Transverse colon (tissue), 4 donors: Measurements from ENCODE around the gene LRRTM2.

Experiments
- CTCF ChIP-seq, 5 experiments: fragments of 200-600 bp in 3 of 5; fragments of 450-650 bp in 2 of 5; sonication (generic) in 3 of 5; IDR thresholded peaks; 1 replicate in 2 of 5; 2 replicates in 3 of 5; pipeline ENCODE4 v1.5.1; 2016 to 2017; ENCODE audit warnings: antibody characterized with exemption in 5 of 5, inconsistent platforms in 3 of 5, mild to moderate bottlenecking in 2 of 5, moderate library complexity in 1 of 5
- POLR2AphosphoS5 ChIP-seq, 3 donors: sonication (generic); formaldehyde crosslinking; IDR thresholded peaks; one replicate each; pipeline ENCODE4 v1.6.1; 2016; ENCODE audit warnings: antibody characterized with exemption in 3 of 3

GRCh38 chr5:138890644-138891043, 15.5 kb upstream of the LRRTM2 start:
- TF ChIP-seq POLR2AphosphoS5 (IDR thresholded peaks at IDR 0.05) (no peak), CTCF (IDR thresholded peaks at IDR 0.05) (no peak)
